Heart left ventricle (tissue), 13 donors: ENCODE measurements around the gene KCNG2.

Experiments
- POLR2A ChIP-seq, 2 donors: fragments of 450-650 bp; IDR thresholded peaks; one replicate each; pipeline ENCODE4 v1.6.1; 2017; ENCODE audit warnings: antibody characterized with exemption in 2 of 2, mild to moderate bottlenecking in 2 of 2, moderate library complexity in 2 of 2
- TF ChIP-seq, protein P1 (sequence below), 12 donors: fragments of 200-600 bp; sonication (generic) in 4 of 12; IDR thresholded peaks; one replicate each; pipeline versions ENCODE4 v1.5.0 to v1.8.0; 2018 to 2022; ENCODE audit warnings: antibody characterized with exemption in 12 of 12, mild to moderate bottlenecking in 5 of 12
- donor health status: ischemic (EF 13 %, LVEDD 7.1; RV severe dilation, severe dysfunction).
- donor health status: DM: no; HTN: yes; CAD: no.
- donor health status: DM: no; HTN: no; CAD: no.
- donor health status: ischemic (EF 25% LVEDD 6.9; RV normal size, moderate dysfunction).
- donor health status: ischemic (EF 25% LVEDD 5.7; RV mildly dilated, moderate dysfunction).
- donor health status: ischemic (EF 35%, LVEDD 5.7; RV mildly dilated, moderate dysfunction).
- donor health status: nonischemic (EF 11% LVEDD 7.7; RV severe dilation, severe dysfunction).
- donor health status: DM: yes; HTN: yes; CAD: no.
- donor health status: PGD.
- donor health status: ischemic (EF 29% LVEDD 5.4; RV normal size, mild dysfunction).
- donor health status: nonischemic (EF 23%, LVEDD 6.1; RV moderate dilation, normal function).

DNA sequence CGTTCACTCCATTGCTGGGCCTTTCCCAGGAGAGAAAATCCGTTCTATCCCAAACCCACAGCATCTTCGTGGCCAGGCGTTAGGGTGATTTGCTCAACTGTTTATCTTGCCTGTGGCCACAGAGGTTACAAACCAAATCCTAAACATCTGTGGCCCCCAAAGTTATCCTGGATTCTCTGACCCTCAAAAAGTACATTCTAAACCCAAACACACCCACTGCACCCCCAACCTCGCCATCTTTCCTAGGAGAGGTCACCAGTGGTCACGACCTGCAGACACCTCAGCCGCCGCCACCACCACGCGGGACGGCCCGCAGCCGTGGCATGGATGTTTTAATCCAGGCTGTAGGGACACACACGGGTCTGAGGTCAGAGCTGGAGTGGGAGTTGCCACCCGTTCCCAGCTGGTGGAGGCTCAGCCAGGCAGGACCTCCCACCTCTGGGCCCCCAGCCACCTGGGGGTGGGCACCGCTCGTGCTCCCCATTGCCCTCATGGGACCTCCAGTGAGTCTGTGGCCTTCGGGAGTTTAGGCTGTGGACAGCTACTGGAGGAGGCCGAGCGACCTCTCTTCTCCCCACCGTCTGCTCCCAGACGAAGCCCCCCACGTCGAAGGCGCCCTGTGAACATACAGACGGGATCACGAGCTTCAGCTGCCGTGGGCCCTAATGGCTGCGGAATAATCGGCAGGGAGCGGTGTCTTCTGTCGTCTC is 72.0 kb downstream of the KCNG2 start:
- TF ChIP-seq, protein P1, sequence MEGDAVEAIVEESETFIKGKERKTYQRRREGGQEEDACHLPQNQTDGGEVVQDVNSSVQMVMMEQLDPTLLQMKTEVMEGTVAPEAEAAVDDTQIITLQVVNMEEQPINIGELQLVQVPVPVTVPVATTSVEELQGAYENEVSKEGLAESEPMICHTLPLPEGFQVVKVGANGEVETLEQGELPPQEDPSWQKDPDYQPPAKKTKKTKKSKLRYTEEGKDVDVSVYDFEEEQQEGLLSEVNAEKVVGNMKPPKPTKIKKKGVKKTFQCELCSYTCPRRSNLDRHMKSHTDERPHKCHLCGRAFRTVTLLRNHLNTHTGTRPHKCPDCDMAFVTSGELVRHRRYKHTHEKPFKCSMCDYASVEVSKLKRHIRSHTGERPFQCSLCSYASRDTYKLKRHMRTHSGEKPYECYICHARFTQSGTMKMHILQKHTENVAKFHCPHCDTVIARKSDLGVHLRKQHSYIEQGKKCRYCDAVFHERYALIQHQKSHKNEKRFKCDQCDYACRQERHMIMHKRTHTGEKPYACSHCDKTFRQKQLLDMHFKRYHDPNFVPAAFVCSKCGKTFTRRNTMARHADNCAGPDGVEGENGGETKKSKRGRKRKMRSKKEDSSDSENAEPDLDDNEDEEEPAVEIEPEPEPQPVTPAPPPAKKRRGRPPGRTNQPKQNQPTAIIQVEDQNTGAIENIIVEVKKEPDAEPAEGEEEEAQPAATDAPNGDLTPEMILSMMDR (IDR thresholded peaks at IDR 0.05) = no peak
- no peak for TF ChIP-seq POLR2A (IDR thresholded peaks at IDR 0.05)
